Gastroesophageal sphincter (tissue), 4 donors: Measurements from ENCODE around the gene C4orf46. TPM values are rescaled to one million over a fixed set of nuclear protein-coding genes. Genes with fewer than 3 reads are reported as not detected.

Source experiments
- ATAC-seq: fragments of 150-250 bp; one replicate; pipeline ENCODE4 v1.9.1; 2016; ENCODE audit warnings: mild to moderate bottlenecking, moderate library complexity
- H3K27ac ChIP-seq, 4 donors: fragments of 200-600 bp; sonication (generic) in 3 of 4; 1 replicate in 3 of 4; 2 replicates in 1 of 4; pipeline ENCODE4 v1.5.1; 2016 to 2019
- H3K27me3 ChIP-seq: fragments of 200-600 bp; sonication (generic); one replicate; pipeline ENCODE4 v1.5.1; 2019
- H3K36me3 ChIP-seq, 2 donors: fragments of 200-600 bp; sonication (generic); one replicate each; pipeline ENCODE4 v1.5.1; 2019; ENCODE audit warnings: control low read depth in 1 of 2
- H3K4me1 ChIP-seq, 3 donors: fragments of 200-600 bp; sonication (generic); 1 replicate in 2 of 3; 2 replicates in 1 of 3; pipeline ENCODE4 v1.5.1; 2016 to 2019; ENCODE audit warnings: control low read depth in 2 of 3
- H3K4me3 ChIP-seq, 2 donors: fragments of 200-600 bp; sonication (generic); one replicate each; pipeline ENCODE4 v1.5.1; 2019; ENCODE audit warnings: mild to moderate bottlenecking in 1 of 2, moderate library complexity in 1 of 2
- H3K9me3 ChIP-seq, 3 donors: fragments of 200-600 bp; sonication (generic); one replicate each; pipeline ENCODE4 v1.5.1; 2017 to 2019; ENCODE audit warnings: control low read depth in 2 of 3
- CTCF ChIP-seq, 4 experiments: fragments of 200-600 bp in 2 of 4; fragments of 450-650 bp in 2 of 4; sonication (generic) in 1 of 4; IDR thresholded peaks; one replicate each; pipeline ENCODE4 v1.5.1; 2017 to 2019; ENCODE audit warnings: antibody characterized with exemption in 4 of 4, mild to moderate bottlenecking in 2 of 4, moderate library complexity in 2 of 4
- EP300 ChIP-seq: sonication (generic); formaldehyde crosslinking; IDR thresholded peaks from one replicate; pipeline ENCODE4 v1.6.1; 2017; ENCODE audit warnings: antibody characterized with exemption, mild to moderate bottlenecking
- POLR2A ChIP-seq, 2 donors: fragments of 450-650 bp; IDR thresholded peaks; one replicate each; pipeline ENCODE4 v1.6.1; 2017; ENCODE audit warnings: antibody characterized with exemption in 2 of 2, mild to moderate bottlenecking in 2 of 2, moderate library complexity in 1 of 2
- POLR2AphosphoS5 ChIP-seq: sonication (generic); formaldehyde crosslinking; IDR thresholded peaks from one replicate; pipeline ENCODE4 v1.6.1; 2017; ENCODE audit warnings: antibody characterized with exemption
- WGBS, 2 donors: methylation state at CpG; one replicate each; pipeline ENCODE4 v1.1.5; 2018; ENCODE audit warnings: low coverage in 1 of 2; 5-methylcytosine and 5-hydroxymethylcytosine counted together
- total RNA-seq, 4 donors: library from RNA; depleted of rRNA; stranded (reverse); fragments of >200 nt; gene quantifications; one replicate each; pipeline ENCODE4 v1.1.0, GENCODE V29; 2016

Gene C4orf46
- total RNA-seq, 4 donors from 2014 or later, result 2.8 to 4.2 (median 3.6) TPM

DNA sequence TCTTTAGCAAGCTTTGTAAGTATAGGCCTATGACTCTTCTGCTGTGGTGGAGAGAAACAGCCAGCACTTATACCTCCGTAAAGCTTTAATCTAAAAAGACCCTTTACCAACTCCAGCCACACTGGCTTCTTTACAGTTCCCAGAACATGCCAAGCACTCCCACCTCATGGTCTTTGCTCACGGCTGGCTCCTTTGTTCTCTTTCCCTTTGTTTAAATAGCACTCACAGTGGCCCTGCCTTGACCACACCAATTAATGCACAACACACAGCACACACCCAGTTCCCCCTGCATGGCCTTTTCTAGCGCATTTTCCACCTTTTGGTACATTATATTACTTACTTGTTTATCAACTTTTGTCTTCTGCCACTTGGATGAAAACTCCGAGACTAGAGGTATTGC is 32.6 kb upstream of the C4orf46 start:
- peaks cover 0 to 95% of the 10 kb centered on the region in 2 donors for H3K36me3 ChIP-seq
- no peak for TF ChIP-seq POLR2AphosphoS5
- no peak for TF ChIP-seq POLR2A (IDR thresholded peaks at IDR 0.05)
- TF ChIP-seq CTCF (IDR thresholded peaks at IDR 0.05), result no peak
- TF ChIP-seq EP300, result no peak
- ATAC-seq, result no peak
- no peaks in the 10 kb centered on the region for H3K4me1 ChIP-seq
- 88 to 96% methylated on average over 4 of the region's 4 CpGs for WGBS, 2 donors
- H3K27me3 ChIP-seq, result no peaks in the 10 kb centered on the region
- no peak overlapping the region for H3K27ac ChIP-seq
- H3K4me3 ChIP-seq, result no peak overlapping the region
- no peaks in the 10 kb centered on the region for H3K9me3 ChIP-seq

- Histone ChIP-seq H3K9me3 (no peaks in the 10 kb centered on the region), H3K36me3 (peaks cover 3 to 93% of the 10 kb centered on the region in 2 donors), H3K4me1 (no peaks in the 10 kb centered on the region), H3K4me3 (no peak overlapping the region), H3K27me3 (no peaks in the 10 kb centered on the region), H3K27ac (no peak overlapping the region)
- ATAC-seq, result no peak
- 80 to 92% methylated on average over 1 of the region's 1 CpG for WGBS, 2 donors
- TF ChIP-seq EP300 (no peak), POLR2AphosphoS5 (no peak), CTCF (IDR thresholded peaks at IDR 0.05) (no peak), POLR2A (IDR thresholded peaks at IDR 0.05) (no peak)
Observed at GRCh38 chr4:158688813-158689212, 17.1 kb upstream of the C4orf46 start.

DNA sequence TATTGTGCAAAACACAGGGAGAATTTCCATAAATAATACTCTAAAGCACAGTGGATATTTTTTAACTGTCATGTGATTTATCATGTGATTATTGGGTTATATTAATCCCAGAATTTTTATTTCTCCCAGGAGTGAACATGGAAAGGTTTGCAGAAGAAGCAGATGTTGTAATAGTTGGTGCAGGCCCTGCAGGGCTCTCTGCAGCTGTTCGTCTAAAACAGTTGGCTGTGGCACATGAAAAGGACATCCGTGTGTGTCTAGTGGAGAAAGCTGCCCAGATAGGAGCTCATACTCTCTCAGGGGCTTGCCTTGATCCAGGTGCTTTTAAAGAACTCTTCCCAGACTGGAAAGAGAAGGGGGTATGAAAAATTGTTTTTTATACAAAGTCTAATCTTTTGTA is 10.4 kb upstream of the C4orf46 start:
- Histone ChIP-seq H3K27me3 (no peaks in the 10 kb centered on the region), H3K36me3 (peaks cover 3 to 56% of the 10 kb centered on the region in 2 donors), H3K4me3 (no peak overlapping the region), H3K4me1 (peaks cover 0 to 9% (median 0%) of the 10 kb centered on the region in 3 donors), H3K27ac (no peak overlapping the region), H3K9me3 (no peaks in the 10 kb centered on the region)
- TF ChIP-seq POLR2AphosphoS5, result no peak
- TF ChIP-seq EP300, result no peak
- no peak for TF ChIP-seq POLR2A (IDR thresholded peaks at IDR 0.05)
- no peak for TF ChIP-seq CTCF (IDR thresholded peaks at IDR 0.05)
- ATAC-seq, result no peak
- 21 to 31% methylated on average over 2 of the region's 2 CpGs for WGBS, 2 donors

- peaks cover 0 to 9% (median 0%) of the 10 kb centered on the region in 3 donors for H3K4me1 ChIP-seq
- 50 to 58% methylated on average over 1 of the region's 1 CpG for whole genome bisulfite sequencing, 2 donors
- TF ChIP-seq EP300 (no peak), POLR2AphosphoS5 (no peak), POLR2A (IDR thresholded peaks at IDR 0.05) (no peak), CTCF (IDR thresholded peaks at IDR 0.05) (no peak)
- no peaks in the 10 kb centered on the region for H3K27me3 ChIP-seq
- H3K4me3 ChIP-seq, result no peak overlapping the region
- ATAC-seq, result no peak
- H3K36me3 ChIP-seq, result peaks cover 3 to 52% of the 10 kb centered on the region in 2 donors
- no peaks in the 10 kb centered on the region for H3K9me3 ChIP-seq
- H3K27ac ChIP-seq, result no peak overlapping the region
Observed at GRCh38 chr4:158681629-158682028, 9.9 kb upstream of the C4orf46 start.

DNA sequence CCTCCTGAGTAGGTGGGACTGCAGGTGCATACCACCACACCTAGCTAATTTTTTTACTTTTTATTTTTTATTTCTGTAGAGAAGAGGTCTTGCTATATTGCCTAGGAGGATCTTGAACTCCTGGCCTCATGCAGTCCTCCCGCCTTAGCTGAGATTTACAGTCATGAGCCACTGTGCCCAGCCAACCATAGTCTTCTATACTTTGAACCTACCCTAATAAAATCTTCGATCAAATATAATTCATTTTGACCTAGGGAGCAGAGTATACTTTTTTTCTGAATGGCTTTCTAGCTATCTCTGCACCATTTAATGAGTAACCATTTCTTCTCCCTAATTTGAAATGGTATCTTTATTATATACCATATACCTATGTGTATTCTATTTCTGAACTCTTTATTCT is 7.1 kb upstream of the C4orf46 start:
- Histone ChIP-seq H3K4me3 (no peak overlapping the region), H3K4me1 (peaks cover 0 to 25% (median 0%) of the 10 kb centered on the region in 3 donors), H3K27ac (no peak overlapping the region), H3K27me3 (no peaks in the 10 kb centered on the region), H3K36me3 (peaks cover 0 to 25% of the 10 kb centered on the region in 2 donors), H3K9me3 (no peaks in the 10 kb centered on the region)
- no peak for ATAC-seq
- 97 to 100% methylated on average over 1 to 2 of the region's 2 CpGs for WGBS, 2 donors
- TF ChIP-seq POLR2A (IDR thresholded peaks at IDR 0.05) (no peak), CTCF (IDR thresholded peaks at IDR 0.05) (no peak), POLR2AphosphoS5 (no peak), EP300 (no peak)
